Uterus (tissue), 2 donors: ENCODE results near the gene UCKL1.

Experiments used
- CTCF ChIP-seq, 4 experiments: fragments of 200-600 bp in 2 of 4; fragments of 450-650 bp in 2 of 4; sonication (generic) in 2 of 4; IDR thresholded peaks; one replicate each; pipeline ENCODE4 v1.5.1; 2016 to 2019; ENCODE audit warnings: antibody characterized with exemption in 4 of 4, mild to moderate bottlenecking in 2 of 4, moderate library complexity in 1 of 4
- POLR2A ChIP-seq, 2 donors: fragments of 450-650 bp; IDR thresholded peaks; one replicate each; pipeline ENCODE4 v1.6.1; 2016; ENCODE audit warnings: antibody characterized with exemption in 2 of 2, mild to moderate bottlenecking in 1 of 2, moderate library complexity in 1 of 2

- TF ChIP-seq POLR2A (IDR thresholded peaks at IDR 0.05), result no peak
- TF ChIP-seq CTCF (IDR thresholded peaks at IDR 0.05), result no peak
Observed at GRCh38 chr20:63892402-63892801, 63.8 kb downstream of the UCKL1 start.
